Measurements from ENCODE around the gene HYCC1.

HYCC1 gene

DNA sequence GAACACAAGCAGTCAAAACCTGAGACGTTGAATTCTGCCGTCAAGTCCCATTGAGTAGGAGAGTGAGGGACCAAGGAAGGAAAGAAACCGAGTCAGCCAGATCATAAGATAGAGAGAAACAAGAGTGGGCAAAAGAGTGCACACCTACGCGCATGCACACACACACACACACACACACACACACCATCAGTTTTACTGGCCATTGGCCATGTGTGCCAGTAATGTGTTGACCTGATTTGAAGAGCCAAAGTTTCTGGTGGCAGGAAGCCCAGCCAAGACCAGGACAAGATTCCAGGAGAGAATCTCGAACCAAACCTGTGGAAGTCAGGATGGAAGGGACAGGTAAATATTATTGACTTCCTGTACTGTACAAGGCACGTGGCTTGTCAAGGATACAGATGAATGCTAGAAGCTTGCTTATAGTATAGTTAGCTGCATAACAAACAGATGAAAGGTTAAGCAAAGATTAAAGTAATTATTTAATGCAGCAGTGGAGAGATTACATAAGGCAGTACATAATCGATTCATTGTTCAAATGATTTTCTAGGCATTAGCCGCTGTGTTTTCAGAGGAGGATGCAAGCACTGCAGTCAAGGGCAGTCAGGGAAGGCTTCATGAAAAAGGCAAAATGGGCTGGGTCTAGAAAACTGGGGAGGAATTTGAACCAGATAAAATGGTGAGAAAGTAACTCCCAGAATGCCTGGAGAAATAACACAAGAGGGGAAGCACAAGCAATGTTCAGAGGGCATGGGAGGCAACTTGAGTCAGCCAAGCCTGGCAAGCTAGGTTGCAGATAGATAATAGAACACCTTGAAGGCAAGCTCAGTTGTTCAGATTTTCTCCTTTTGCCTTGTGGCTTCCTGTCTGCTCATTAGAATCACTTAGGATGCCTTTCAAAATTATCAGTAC lies 2.7 kb upstream of the HYCC1 start:
- no peak for DNase-seq

- no peak for DNase-seq
These were observed 751 bp upstream of the HYCC1 start for GRCh38 chr7:23014681-23015080.

GRCh38 chr7:23012908-23013714 lies 819 bp downstream of the HYCC1 start:
- DNase-seq = no peak

DNA sequence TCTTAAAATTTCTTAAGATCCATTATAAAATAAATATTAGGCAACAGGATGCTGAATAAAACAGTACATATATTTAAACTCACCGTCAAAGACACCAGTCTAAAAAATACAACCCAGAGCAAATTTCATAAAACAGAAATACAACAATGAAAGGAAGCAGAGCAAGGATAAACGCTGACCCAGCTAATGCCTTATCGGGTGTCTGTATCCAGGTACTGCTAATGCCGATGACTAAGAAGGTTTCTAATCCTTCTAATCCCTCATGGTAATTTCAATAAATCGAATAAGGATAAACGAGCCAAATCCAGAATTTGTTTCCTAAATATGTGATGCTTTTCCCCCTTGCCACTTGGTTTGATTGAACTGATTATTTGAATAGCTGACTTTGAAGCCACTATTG lies 1.7 kb downstream of the HYCC1 start:
- DNase-seq = no peak

- DNase-seq = no peak
These were observed 2.6 kb downstream of the HYCC1 start for GRCh38 chr7:23011222-23011924.

DNA sequence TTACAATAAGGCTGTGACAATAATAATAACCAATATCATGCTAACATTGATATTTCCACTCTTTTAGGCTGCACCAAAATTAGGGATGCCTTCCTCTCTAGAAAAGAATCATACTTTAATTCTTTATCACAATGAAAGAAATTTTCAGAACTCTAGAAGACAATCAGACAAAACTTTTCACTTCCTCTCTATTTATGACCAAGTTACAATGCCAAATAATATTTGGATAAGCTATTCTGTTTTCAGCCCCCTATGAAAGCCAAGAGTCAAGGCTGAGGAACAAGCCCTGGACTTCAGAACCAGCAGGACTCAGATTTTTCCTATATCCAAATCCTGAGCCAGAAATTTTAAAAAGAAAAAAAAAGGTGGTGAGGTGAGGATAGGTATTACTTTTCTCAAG lies 4.6 kb downstream of the HYCC1 start:
- no peak for DNase-seq

GRCh38 chr7:23004247-23004520 lies 9.7 kb downstream of the HYCC1 start:
- no peak for DNase-seq

- no peak for DNase-seq
These were observed 10.3 kb downstream of the HYCC1 start for GRCh38 chr7:23003505-23004246.

DNA sequence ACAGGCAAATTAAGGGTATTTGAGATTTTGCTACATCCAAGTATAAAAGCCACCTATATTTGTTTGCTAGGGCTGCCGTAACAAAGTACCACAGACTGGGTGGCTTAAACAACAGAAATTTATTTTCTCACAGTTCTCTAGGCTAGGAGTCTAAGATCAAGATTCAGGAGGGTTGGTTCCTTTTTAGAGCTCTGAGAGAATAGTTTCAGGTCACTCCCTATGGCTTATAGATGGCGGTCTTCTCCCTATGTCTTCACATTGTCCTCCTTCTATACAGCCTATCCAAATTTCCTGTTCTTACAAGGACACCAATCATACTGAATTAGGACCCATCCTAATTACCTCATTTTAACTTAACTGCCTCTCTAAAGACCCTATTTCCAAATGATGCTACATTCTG lies 11.2 kb downstream of the HYCC1 start:
- DNase-seq = no peak

GRCh38 chr7:23001610-23002009 lies 12.3 kb downstream of the HYCC1 start:
- no peak for DNase-seq

- DNase-seq = no peak
These were observed 13.2 kb downstream of the HYCC1 start for GRCh38 chr7:23000597-23001360.

GRCh38 chr7:22998519-22998896 lies 15.4 kb downstream of the HYCC1 start:
- no peak for DNase-seq

- DNase-seq = no peak
These were observed 15.9 kb downstream of the HYCC1 start for GRCh38 chr7:22997871-22998518.

DNA sequence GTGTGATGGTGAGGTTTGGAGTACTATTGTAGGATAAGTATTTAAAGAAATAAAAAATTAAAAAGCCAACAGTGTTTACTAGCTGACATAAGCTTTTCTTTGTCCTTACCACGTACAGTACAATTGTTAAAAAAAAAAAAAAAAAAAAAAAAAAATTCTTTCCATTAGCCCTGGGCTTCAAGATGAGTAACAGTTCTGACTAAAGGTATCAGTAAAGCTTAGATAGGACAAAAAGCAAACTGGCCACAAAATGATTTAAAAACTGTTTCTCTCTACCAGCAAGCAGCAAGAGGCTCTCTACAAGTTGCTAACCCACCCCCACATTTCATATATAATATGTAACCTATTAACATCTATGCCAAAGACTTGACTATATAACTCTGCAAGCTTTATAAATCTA lies 17.5 kb downstream of the HYCC1 start:
- no peak for DNase-seq

- DNase-seq = no peak
These were observed 18.9 kb downstream of the HYCC1 start for GRCh38 chr7:22995011-22995410.

GRCh38 chr7:22992874-22993840 lies 20.8 kb downstream of the HYCC1 start:
- DNase-seq = no peak

DNA sequence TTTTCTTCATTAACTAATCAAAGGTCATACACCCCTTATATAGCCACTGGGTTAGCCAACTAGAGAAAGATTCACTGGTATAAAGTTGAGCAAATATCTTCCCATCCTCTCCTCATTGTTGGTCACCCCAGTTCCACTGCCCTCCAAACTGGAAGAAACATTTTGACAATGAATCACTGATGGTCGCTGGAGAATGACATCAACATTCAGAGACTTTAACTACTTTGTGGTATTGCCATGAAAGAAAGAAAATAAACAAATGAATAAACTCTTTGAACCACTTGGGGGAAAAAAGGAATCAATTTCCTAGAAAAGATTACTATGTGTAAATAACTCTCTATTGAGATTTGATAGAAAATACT lies 23.4 kb downstream of the HYCC1 start:
- DNase-seq = no peak

DNA sequence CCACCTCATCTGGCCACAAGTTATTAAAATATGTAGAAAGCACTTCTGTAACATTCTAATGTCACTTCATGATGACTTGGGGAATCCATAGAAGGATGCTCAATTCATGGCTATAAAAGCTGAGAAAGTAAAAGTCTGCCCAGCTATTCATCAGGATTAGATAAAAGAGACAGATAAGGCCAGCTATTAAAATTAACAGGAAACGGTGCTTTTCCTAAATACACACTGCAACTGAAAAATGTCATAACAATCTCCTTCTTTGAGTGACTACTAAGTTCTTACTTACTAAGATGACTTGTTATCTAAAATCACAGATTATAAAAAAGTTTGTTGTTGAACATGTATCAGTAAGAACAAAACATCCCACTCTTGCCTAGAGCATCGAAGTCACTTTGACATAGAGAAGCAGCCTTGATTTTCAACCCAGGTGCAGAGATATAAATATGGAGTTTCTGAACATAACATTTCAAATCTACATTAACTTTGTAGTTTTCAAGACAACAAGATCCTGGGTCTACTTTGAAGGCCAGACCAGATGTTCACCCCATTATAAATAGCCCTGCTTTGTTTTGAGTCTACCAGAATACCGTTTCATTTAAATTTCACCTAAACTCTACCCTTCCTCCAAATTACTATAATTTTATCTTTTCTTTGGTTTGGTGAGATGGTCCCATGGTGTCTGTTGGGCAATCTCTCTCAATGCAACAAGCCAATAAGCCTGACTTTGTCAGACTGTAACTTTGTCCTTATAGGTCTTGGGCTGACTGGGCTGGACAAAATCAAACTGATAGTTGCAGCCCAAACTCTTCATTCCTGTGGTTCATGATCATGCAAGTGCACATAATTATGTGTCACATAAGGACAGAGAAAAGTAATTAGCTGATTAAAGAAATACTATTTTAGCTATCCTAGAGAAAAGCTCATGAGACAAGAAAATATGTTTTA lies 24.0 kb downstream of the HYCC1 start:
- no peak for DNase-seq

GRCh38 chr7:22985436-22985835 lies 28.5 kb downstream of the HYCC1 start:
- DNase-seq = no peak
